Glutamatergic neuron (in vitro differentiated cells): ENCODE results near the gene PSMB2. TPM values are rescaled to one million over a fixed set of nuclear protein-coding genes. Genes with fewer than 3 reads are reported as not detected.

Experiments used
- DNase-seq: peaks from one replicate; pipeline ENCODE4 v3.0.0; 2022
- H3K27ac Mint-ChIP-seq: one replicate; pipeline ENCODE4 v1.8.0; 2020; ENCODE audit warnings: mild to moderate bottlenecking, mixed read lengths, inconsistent platforms; ENCODE audit not compliant: unreplicated experiment
- H3K27me3 Mint-ChIP-seq: one replicate; pipeline ENCODE4 v1.8.0; 2020; ENCODE audit warnings: mild to moderate bottlenecking, moderate library complexity, mixed read lengths, inconsistent platforms; ENCODE audit not compliant: unreplicated experiment
- H3K36me3 Mint-ChIP-seq: one replicate; pipeline ENCODE4 v1.8.0; 2020; ENCODE audit warnings: mild to moderate bottlenecking, mixed read lengths, inconsistent platforms; ENCODE audit not compliant: unreplicated experiment
- H3K4me1 Mint-ChIP-seq: one replicate; pipeline ENCODE4 v1.8.0; 2020; ENCODE audit warnings: mild to moderate bottlenecking, low read depth, mixed read lengths, inconsistent platforms; ENCODE audit not compliant: unreplicated experiment
- H3K4me3 Mint-ChIP-seq: one replicate; pipeline ENCODE4 v1.8.0; 2020; ENCODE audit warnings: mild to moderate bottlenecking, mixed read lengths, inconsistent platforms; ENCODE audit not compliant: unreplicated experiment
- H3K9me3 Mint-ChIP-seq: one replicate; pipeline ENCODE4 v1.8.0; 2020; ENCODE audit warnings: mild to moderate bottlenecking, moderate library complexity, mixed read lengths, inconsistent platforms; ENCODE audit not compliant: unreplicated experiment
- CTCF ChIP-seq: fragments of 200-600 bp; sonication (generic); IDR thresholded peaks from one replicate; pipeline ENCODE4 v1.5.0; 2021; ENCODE audit not compliant: partially characterized antibody, unreplicated experiment
- total RNA-seq: library from RNA; stranded (reverse); fragmentation: NEBNext Ultra II Directional; extraction: Animal tissue kit (Norgen Biotek cat#: 25700); gene quantifications from one replicate; pipeline ENCODE4 v1.2.1, GENCODE V29; 2021; ENCODE audit not compliant: unreplicated experiment

PSMB2 gene
- total RNA-seq, 1 donor from 2014 or later, result 85.8 TPM

- Mint-ChIP-seq H3K4me1 (peaks cover 48% of the 10 kb centered on the region), H3K27ac (peak overlapping the region; percentile 100), H3K27me3 (peaks cover 27% of the 10 kb centered on the region), H3K9me3 (peaks cover 18% of the 10 kb centered on the region), H3K4me3 (peak overlapping the region; percentile 85), H3K36me3 (no peaks in the 10 kb centered on the region)
- no peak for TF ChIP-seq CTCF
- peak; percentile 80 for DNase-seq
These were observed 79.9 kb downstream of the PSMB2 start for GRCh38 chr1:35561297-35561971.

GRCh38 chr1:35560256-35561225 lies 80.8 kb downstream of the PSMB2 start:
- DNase-seq, result no peak
- no peaks in the 10 kb centered on the region for H3K36me3 Mint-ChIP-seq
- peak overlapping the region; percentile 99 for H3K4me3 Mint-ChIP-seq
- H3K9me3 Mint-ChIP-seq, result peaks cover 18% of the 10 kb centered on the region
- H3K27me3 Mint-ChIP-seq, result peaks cover 27% of the 10 kb centered on the region
- TF ChIP-seq CTCF, result no peak
- H3K27ac Mint-ChIP-seq, result peak overlapping the region; percentile 100
- peaks cover 50% of the 10 kb centered on the region for H3K4me1 Mint-ChIP-seq

GRCh38 chr1:35559317-35559944 lies 81.9 kb downstream of the PSMB2 start:
- Mint-ChIP-seq H3K36me3 (no peaks in the 10 kb centered on the region), H3K4me1 (peaks cover 54% of the 10 kb centered on the region), H3K27me3 (peaks cover 25% of the 10 kb centered on the region), H3K27ac (peak overlapping the region; percentile 98), H3K9me3 (peaks cover 18% of the 10 kb centered on the region), H3K4me3 (peak overlapping the region; percentile 99)
- no peak for DNase-seq
- no peak for TF ChIP-seq CTCF

GRCh38 chr1:35558374-35559316 lies 82.7 kb downstream of the PSMB2 start:
- peaks cover 18% of the 10 kb centered on the region for H3K9me3 Mint-ChIP-seq
- DNase-seq, result peak; percentile 63
- H3K27ac Mint-ChIP-seq, result peak overlapping the region; percentile 98
- H3K4me1 Mint-ChIP-seq, result peaks cover 48% of the 10 kb centered on the region
- no peaks in the 10 kb centered on the region for H3K36me3 Mint-ChIP-seq
- H3K4me3 Mint-ChIP-seq, result peak overlapping the region; percentile 99
- TF ChIP-seq CTCF, result no peak
- H3K27me3 Mint-ChIP-seq, result peaks cover 25% of the 10 kb centered on the region
